ENCODE data around the gene RGL4. TPM values are rescaled to one million over a fixed set of nuclear protein-coding genes. Genes with fewer than 3 reads are reported as not detected.

The RGL4 gene
- total RNA-seq, 4 donors from 2014 or later: 0.11 to 0.50 TPM; not detected in 2

GRCh38 chr22:23743303-23743705 is 52.5 kb downstream of the RGL4 start:
- Histone ChIP-seq H3K27me3 (no peaks in the 10 kb centered on the region), H3K27ac (replicated peaks in 1 of 4) (peak overlapping the region in 1 of 4 donors; percentile 12), H3K4me3 (no peak overlapping the region), H3K9me3 (peaks cover 0 to 5% (median 0%) of the 10 kb centered on the region in 4 donors), H3K36me3 (peaks cover 16 to 50% (median 40%) of the 10 kb centered on the region in 4 donors), H3K4me1 (peaks cover 5 to 22% (median 10%) of the 10 kb centered on the region in 4 donors)
- TF ChIP-seq CTCF (IDR thresholded peaks at IDR 0.05) (no peak), POLR2AphosphoS5 (IDR thresholded peaks at IDR 0.05) (no peak), POLR2A (IDR thresholded peaks at IDR 0.05; ENCODE audit: low read depth) (no peak), EP300 (IDR thresholded peaks at IDR 0.05) (no peak)
- WGBS: 94% methylated on average over 2 of the region's 2 CpGs
- no peak for DNase-seq (ENCODE audit: extremely low spot score)
- intact Hi-C loops (cut with DNase I): no loop called here

GRCh38 chr22:23744001-23744400 is 53.2 kb downstream of the RGL4 start:
- no peak overlapping the region for H3K4me3 ChIP-seq
- TF ChIP-seq POLR2A (IDR thresholded peaks at IDR 0.05; ENCODE audit: low read depth): no peak
- TF ChIP-seq CTCF (IDR thresholded peaks at IDR 0.05): no peak
- TF ChIP-seq POLR2AphosphoS5 (IDR thresholded peaks at IDR 0.05): no peak
- TF ChIP-seq EP300 (IDR thresholded peaks at IDR 0.05): no peak
- H3K9me3 ChIP-seq: peaks cover 0 to 5% (median 0%) of the 10 kb centered on the region in 4 donors
- H3K4me1 ChIP-seq: peaks cover 5 to 22% (median 10%) of the 10 kb centered on the region in 4 donors
- no peaks in the 10 kb centered on the region for H3K27me3 ChIP-seq
- no peak for DNase-seq (ENCODE audit: extremely low spot score)
- intact Hi-C loops (cut with DNase I): no loop called here
- H3K36me3 ChIP-seq: peaks cover 16 to 50% (median 40%) of the 10 kb centered on the region in 4 donors
- no peak overlapping the region for H3K27ac ChIP-seq (replicated peaks in 1 of 4)
- 94% methylated on average over 13 of the region's 13 CpGs for WGBS

- H3K4me1 ChIP-seq: peaks cover 5 to 23% (median 10%) of the 10 kb centered on the region in 4 donors
- no peak overlapping the region for H3K4me3 ChIP-seq
- H3K9me3 ChIP-seq: peaks cover 0 to 5% (median 0%) of the 10 kb centered on the region in 4 donors
- intact Hi-C loops (cut with DNase I): no loop called here
- no peak for DNase-seq (ENCODE audit: extremely low spot score)
- peaks cover 16 to 50% (median 40%) of the 10 kb centered on the region in 4 donors for H3K36me3 ChIP-seq
- WGBS: 97% methylated on average over 12 of the region's 14 CpGs
- H3K27me3 ChIP-seq: no peaks in the 10 kb centered on the region
- no peak for TF ChIP-seq CTCF (IDR thresholded peaks at IDR 0.05)
- TF ChIP-seq POLR2A (IDR thresholded peaks at IDR 0.05; ENCODE audit: low read depth): no peak
- no peak for TF ChIP-seq EP300 (IDR thresholded peaks at IDR 0.05)
- TF ChIP-seq POLR2AphosphoS5 (IDR thresholded peaks at IDR 0.05): no peak
- no peak overlapping the region for H3K27ac ChIP-seq (replicated peaks in 1 of 4)
Measured at GRCh38 chr22:23744485-23744884, 53.7 kb downstream of the RGL4 start.

GRCh38 chr22:23745791-23746190 is 55.0 kb downstream of the RGL4 start:
- WGBS: 90% methylated on average over 6 of the region's 6 CpGs
- no peak for DNase-seq (ENCODE audit: extremely low spot score)
- H3K4me3 ChIP-seq: no peak overlapping the region
- H3K4me1 ChIP-seq: peaks cover 16 to 36% (median 21%) of the 10 kb centered on the region in 4 donors
- H3K27ac ChIP-seq (replicated peaks in 1 of 4): no peak overlapping the region
- intact Hi-C loops (cut with DNase I): no loop called here
- H3K27me3 ChIP-seq: no peaks in the 10 kb centered on the region
- H3K36me3 ChIP-seq: peaks cover 16 to 50% (median 40%) of the 10 kb centered on the region in 4 donors
- peaks cover 0 to 5% (median 0%) of the 10 kb centered on the region in 4 donors for H3K9me3 ChIP-seq
- TF ChIP-seq POLR2A (IDR thresholded peaks at IDR 0.05; ENCODE audit: low read depth) (no peak), EP300 (IDR thresholded peaks at IDR 0.05) (no peak), CTCF (IDR thresholded peaks at IDR 0.05) (no peak), POLR2AphosphoS5 (IDR thresholded peaks at IDR 0.05) (no peak)

Other genes with a start within 250 kb of the RGL4 start
- gene IGLL1, start 110.7 kb upstream of the RGL4 start, total RNA-seq: not detected
- gene DRICH1, start 58.7 kb upstream of the RGL4 start, total RNA-seq: under 1 TPM in 1 of 4 donors, not detected in 3; 0.33 TPM
- gene ZNF70, start 60.1 kb downstream of the RGL4 start, total RNA-seq: 1 to 10 TPM; 3.1 to 6.5 (median 5.4) TPM
- not detected for gene VPREB3, start 63.4 kb downstream of the RGL4 start, total RNA-seq
- gene C22orf15, start 72.0 kb downstream of the RGL4 start, total RNA-seq: under 1 TPM in 1 of 4 donors, not detected in 3; 0.58 TPM
- gene CHCHD10, start 77.0 kb downstream of the RGL4 start, total RNA-seq: 10 to 100 TPM; 22.9 to 97.7 (median 44.6) TPM
- 1 to 10 TPM; 2.8 to 6.5 (median 5.4) TPM for gene MMP11, start 81.8 kb downstream of the RGL4 start, total RNA-seq
- gene SMARCB1, start 96.0 kb downstream of the RGL4 start, total RNA-seq: 10 to 100 TPM; 28.8 to 55.6 (median 34.9) TPM
- gene DERL3, start 148.0 kb downstream of the RGL4 start, total RNA-seq: not detected
- 10 to 100 TPM; 11.6 to 17.4 (median 15.3) TPM for gene SLC2A11, start 166.9 kb downstream of the RGL4 start, total RNA-seq
- 100 to 1,000 TPM; 158 to 372 (median 263) TPM for gene MIF, start 203.4 kb downstream of the RGL4 start, total RNA-seq